Spleen (tissue), 7 donors: ENCODE data around the gene ASPN.

Experiments used
- POLR2A ChIP-seq, 3 donors: fragments of 450-650 bp; IDR thresholded peaks; one replicate each; pipeline ENCODE4 v1.5.1; 2017; ENCODE audit warnings: antibody characterized with exemption in 3 of 3, mild to moderate bottlenecking in 1 of 3
- POLR2AphosphoS5 ChIP-seq, 3 donors: sonication (generic); formaldehyde crosslinking; IDR thresholded peaks; one replicate each; pipeline ENCODE4 v1.5.1; 2017; ENCODE audit warnings: antibody characterized with exemption in 3 of 3
- TF ChIP-seq, protein P1 (sequence below), 11 experiments: fragments of 200-600 bp in 7 of 11; fragments of 450-650 bp in 4 of 11; sonication (generic) in 4 of 11; IDR thresholded peaks in 8 of 11; conservative IDR thresholded peaks in 3 of 11; 1 replicate in 7 of 11; 2 replicates in 4 of 11; pipeline versions ENCODE4 v1.4.0 to v1.8.0; 2016 to 2021; ENCODE audit warnings: antibody characterized with exemption in 11 of 11, inconsistent platforms in 4 of 11, mild to moderate bottlenecking in 1 of 11
- donor health status: DM: no; HTN: no; CAD: no; lungs with moderate emphysema.
- donor health status: DM: no; HTN: no; CAD: no.
- donor health status: DM: no; HTN: no; CAD: no.

GRCh38 chr9:92513349-92513748 is 31.0 kb upstream of the ASPN start:
- TF ChIP-seq POLR2A (IDR thresholded peaks at IDR 0.05) (no peak), POLR2AphosphoS5 (IDR thresholded peaks at IDR 0.05) (no peak)
- TF ChIP-seq, protein P1, sequence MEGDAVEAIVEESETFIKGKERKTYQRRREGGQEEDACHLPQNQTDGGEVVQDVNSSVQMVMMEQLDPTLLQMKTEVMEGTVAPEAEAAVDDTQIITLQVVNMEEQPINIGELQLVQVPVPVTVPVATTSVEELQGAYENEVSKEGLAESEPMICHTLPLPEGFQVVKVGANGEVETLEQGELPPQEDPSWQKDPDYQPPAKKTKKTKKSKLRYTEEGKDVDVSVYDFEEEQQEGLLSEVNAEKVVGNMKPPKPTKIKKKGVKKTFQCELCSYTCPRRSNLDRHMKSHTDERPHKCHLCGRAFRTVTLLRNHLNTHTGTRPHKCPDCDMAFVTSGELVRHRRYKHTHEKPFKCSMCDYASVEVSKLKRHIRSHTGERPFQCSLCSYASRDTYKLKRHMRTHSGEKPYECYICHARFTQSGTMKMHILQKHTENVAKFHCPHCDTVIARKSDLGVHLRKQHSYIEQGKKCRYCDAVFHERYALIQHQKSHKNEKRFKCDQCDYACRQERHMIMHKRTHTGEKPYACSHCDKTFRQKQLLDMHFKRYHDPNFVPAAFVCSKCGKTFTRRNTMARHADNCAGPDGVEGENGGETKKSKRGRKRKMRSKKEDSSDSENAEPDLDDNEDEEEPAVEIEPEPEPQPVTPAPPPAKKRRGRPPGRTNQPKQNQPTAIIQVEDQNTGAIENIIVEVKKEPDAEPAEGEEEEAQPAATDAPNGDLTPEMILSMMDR (IDR thresholded peaks at IDR 0.05 in 8 of 11, conservative IDR thresholded peaks at IDR 0.05 in 3 of 11), result no peak
